GM12878 (cell line): ENCODE results near the gene TMEM114. TPM values are rescaled to one million over a fixed set of nuclear protein-coding genes. Genes with fewer than 3 reads are reported as not detected.

Experiments used
- ATAC-seq: fragments of 200-7000 bp; cut with Tn5 transposase; 3 replicates; pipeline ENCODE4 v1.9.1; 2020; ENCODE audit warnings: mild to moderate bottlenecking, moderate library complexity
- BruUV-seq: library from RNA; stranded (reverse); fragments of 400-500 nt; replicated peaks from 2 replicates; lab custom pipeline; 2021; lab: Mats Ljungman, UMichigan
- CTCF ChIA-PET: fragments of 300-600 bp; sonication (Branson Sonifier 250); formaldehyde crosslinking; extraction: SDS; loops from one replicate; lab custom pipeline; 2021; ENCODE audit warnings: inconsistent platforms; lab: Yijun Ruan, JAX
- POLR2A ChIA-PET: fragments of 350-600 bp; formaldehyde crosslinking; extraction: SDS; loops from one replicate; lab custom pipeline; 2021; ENCODE audit warnings: inconsistent platforms; lab: Charles Lee
- RAD21 ChIA-PET: fragments of 300-600 bp; sonication (Branson Sonifier 250); formaldehyde crosslinking; loops from one replicate; lab custom pipeline; 2023; ENCODE audit warnings: antibody characterized with exemption; ENCODE audit not compliant: unreplicated experiment; lab: Charles Lee
- SMC1A ChIA-PET: fragments of 300-600 bp; sonication (Branson Sonifier 250); formaldehyde crosslinking; loops from one replicate; lab custom pipeline; 2023; ENCODE audit not compliant: unreplicated experiment, uncharacterized antibody; lab: Charles Lee
- DNase-seq: peaks from one replicate; pipeline ENCODE4 v3.0.0-alpha.2; 2011; ENCODE audit warnings: low read depth, low spot score
- FAIRE-seq: peaks from 3 replicates; lab custom pipeline; 2011; peaks lifted over from hg19 to GRCh38; lab: Jason Lieb, UNC
- H2AFZ ChIP-seq: 2 replicates; pipeline ENCODE4 v1.6.0; 2011; ENCODE audit warnings: low read depth, low read length, control low read depth; ENCODE audit not compliant: control insufficient read depth
- H3K27ac ChIP-seq: 2 replicates; pipeline ENCODE4 v1.5.1; 2011; ENCODE audit warnings: control low read depth; ENCODE audit not compliant: control insufficient read depth, insufficient read depth
- H3K27me3 ChIP-seq, 2 experiments: replicated peaks in 1 of 2; 2 replicates each; pipeline versions ENCODE4 v1.6.0 to v1.6.1; 2011; ENCODE audit warnings: low read length in 1 of 2; ENCODE audit not compliant: control insufficient read depth in 2 of 2, insufficient read depth in 2 of 2
- H3K36me3 ChIP-seq, 2 experiments: 2 replicates each; pipeline ENCODE4 v1.5.1; 2011; ENCODE audit warnings: low read length in 1 of 2; ENCODE audit not compliant: control insufficient read depth in 2 of 2, insufficient read depth in 2 of 2
- H3K4me1 ChIP-seq: 2 replicates; pipeline ENCODE4 v1.6.1; 2011; ENCODE audit warnings: mild to moderate bottlenecking, low read length, moderate library complexity, mixed read lengths; ENCODE audit not compliant: control insufficient read depth, insufficient read depth
- H3K4me2 ChIP-seq: 2 replicates; pipeline ENCODE4 v1.6.0; 2011; ENCODE audit warnings: control low read depth; ENCODE audit not compliant: control insufficient read depth, insufficient read depth
- H3K4me3 ChIP-seq: fragments of 200-600 bp; sonication (generic); 2 replicates; pipeline ENCODE4 v1.5.1; 2016
- H3K79me2 ChIP-seq: 2 replicates; pipeline ENCODE4 v1.6.0; 2011; ENCODE audit warnings: low read length; ENCODE audit not compliant: control insufficient read depth, insufficient read depth
- H3K9ac ChIP-seq: 2 replicates; pipeline ENCODE4 v1.8.0; 2011; ENCODE audit warnings: low read length, control low read depth, mixed read lengths; ENCODE audit not compliant: control insufficient read depth, insufficient read depth
- H3K9me3 ChIP-seq: replicated peaks from 3 replicates; pipeline ENCODE4 v1.5.1; 2011; ENCODE audit warnings: mild to moderate bottlenecking, low read length; ENCODE audit not compliant: control insufficient read depth, insufficient read depth
- H4K20me1 ChIP-seq: 2 replicates; pipeline ENCODE4 v1.6.0; 2011; ENCODE audit not compliant: control insufficient read depth, insufficient read depth
- ASH2L ChIP-seq: fragments of 300-600, 200-600 bp; sonication (generic); IDR thresholded peaks from 2 replicates; pipeline ENCODE4 v1.6.1; 2017; ENCODE audit warnings: low read depth, mild to moderate bottlenecking, borderline replicate concordance
- BACH1 ChIP-seq: fragments of 450-650 bp; IDR thresholded peaks from 2 replicates; pipeline ENCODE4 v1.6.1; 2017; ENCODE audit warnings: mild to moderate bottlenecking, borderline replicate concordance
- FOS ChIP-seq: IDR thresholded peaks from 3 replicates; pipeline ENCODE4 v1.6.1; 2011; ENCODE audit warnings: borderline replicate concordance; ENCODE audit not compliant: insufficient read length; ENCODE audit errors: extremely low read depth
- NR2C2 ChIP-seq: IDR thresholded peaks from 2 replicates; pipeline ENCODE4 v1.6.1; 2011; ENCODE audit warnings: borderline replicate concordance, low read depth; ENCODE audit not compliant: control insufficient read depth, insufficient read length
- PAX8 ChIP-seq: fragments of 450-650 bp; IDR thresholded peaks from 2 replicates; pipeline ENCODE4 v1.6.1; 2017; ENCODE audit warnings: mild to moderate bottlenecking, moderate library complexity
- POLR2AphosphoS2 ChIP-seq: IDR thresholded peaks from 2 replicates; pipeline ENCODE4 v1.6.1; 2011; ENCODE audit warnings: low read depth, mild to moderate bottlenecking, low read length, improper control_type of control experiment, moderate library complexity
- POLR2AphosphoS5 ChIP-seq: IDR thresholded peaks from 2 replicates; pipeline ENCODE4 v1.6.1; 2011; ENCODE audit warnings: mild to moderate bottlenecking, low read length, inconsistent platforms
- RAD51 ChIP-seq: fragments of 450-650 bp; IDR thresholded peaks from 2 replicates; pipeline ENCODE4 v1.6.1; 2016; ENCODE audit warnings: moderate library complexity, mild to moderate bottlenecking, inconsistent platforms
- RBBP5 ChIP-seq: fragments of 200-600 bp; sonication (generic); conservative IDR thresholded peaks from 2 replicates; pipeline ENCODE4 v1.6.1; 2016
- SMARCA5 ChIP-seq: fragments of 450-650 bp; IDR thresholded peaks from 2 replicates; pipeline ENCODE4 v1.6.1; 2017; ENCODE audit warnings: mild to moderate bottlenecking
- TCF7 ChIP-seq: IDR thresholded peaks from 2 replicates; pipeline ENCODE4 v1.6.1; 2014; ENCODE audit warnings: antibody characterized with exemption, borderline replicate concordance
- WGBS: methylation state at CpG from one replicate; pipeline ENCODE4 v1.1.6; 2016; ENCODE audit warnings: low lambda C conversion rate; ENCODE audit not compliant: insufficient replicate concordance, insufficient coverage; ENCODE audit errors: missing lambda C conversion rate; 5-methylcytosine and 5-hydroxymethylcytosine counted together
- in situ Hi-C: fragments of 300-500 bp; cut with MboI; formaldehyde crosslinking; loops from 9 replicates; pipeline ENCODE4 v1.14.3; 2018; ENCODE audit warnings: mixed read lengths
- intact Hi-C: fragments of 100-400 bp; cut with micrococcal nuclease; formaldehyde crosslinking; loops from one replicate; pipeline ENCODE4 v1.14.2; 2022; ENCODE audit not compliant: unreplicated experiment
- polyA plus RNA-seq, 11 experiments: library from polyadenylated mRNA; depleted of rRNA in 4 of 11; unstranded in 6 of 11; stranded (reverse) in 5 of 11; fragments of >200 nt; fragmentation: Nextera tagmentation in 4 of 11; fragmentation: Illumina TruSeq in 1 of 11; extraction: Ambion mirVana in 4 of 11; extraction: Trizol in 1 of 11; gene quantifications; 1 replicate in 1 of 11; 2 replicates in 10 of 11; pipeline versions ENCODE4 v1.2.1 to v1.2.3, GENCODE V29; 2011 to 2016; ENCODE audit warnings: inconsistent platforms in 2 of 11, missing spikeins in 2 of 11, low read depth in 1 of 11
- total RNA-seq, 4 experiments: library from RNA; depleted of rRNA in 3 of 4; stranded (reverse); fragments of >200 nt in 3 of 4; fragmentation: Illumina TruSeq in 1 of 4; extraction: Trizol in 1 of 4; gene quantifications; 2 replicates each; pipeline versions ENCODE4 v1.2.1 to v1.2.3, GENCODE V29; 2013 to 2021
- TF ChIP-seq, protein P1 (sequence below): fragments of 450-650 bp; IDR thresholded peaks from 2 replicates; pipeline ENCODE4 v1.6.1; 2017; ENCODE audit warnings: mild to moderate bottlenecking, moderate library complexity
- TF ChIP-seq, protein P2 (sequence below): fragments of 450-650 bp; IDR thresholded peaks from 2 replicates; pipeline ENCODE4 v1.6.1; 2017; ENCODE audit warnings: mild to moderate bottlenecking

The TMEM114 gene
- total and polyA plus RNA-seq, 10 of the 15 experiments (the other 5 are each of a cell fraction or from before 2014, with no cell fraction given), result not detected

DNA sequence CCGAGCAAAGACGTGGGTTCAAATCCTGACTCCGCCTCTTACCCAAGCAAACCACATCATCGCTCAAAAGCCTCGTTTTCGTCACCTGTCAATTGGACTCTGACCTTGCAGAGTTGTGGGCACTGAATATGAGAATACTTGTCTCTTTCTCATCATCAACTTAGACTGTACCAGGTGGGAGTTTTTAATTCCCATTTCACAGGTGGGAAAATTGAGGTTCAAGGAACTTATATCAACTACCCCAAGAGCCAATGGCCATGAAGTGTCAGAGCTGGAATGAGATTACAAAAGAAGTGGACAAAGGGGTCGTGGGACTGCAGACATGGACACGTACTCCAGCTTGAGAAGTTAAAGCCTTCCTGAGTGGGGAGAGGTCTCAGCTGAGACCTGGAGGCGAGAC is 10.8 kb downstream of the TMEM114 start:
- ChIA-PET SMC1A (interaction anchor here (1.0 kb wide), 1 partner anchor 8 kb away, joined by 3 read pairs; no protein-coding TSS in a partner anchor), RAD21 (no interaction called here)
- TF ChIP-seq RAD51 (no peak), NR2C2 (no peak), PAX8 (no peak), POLR2AphosphoS2 (no peak), ASH2L (no peak), FOS (no peak), SMARCA5 (no peak), TCF7 (no peak), RBBP5 (no peak), POLR2AphosphoS5 (no peak), BACH1 (no peak)
- TF ChIP-seq, protein P1, sequence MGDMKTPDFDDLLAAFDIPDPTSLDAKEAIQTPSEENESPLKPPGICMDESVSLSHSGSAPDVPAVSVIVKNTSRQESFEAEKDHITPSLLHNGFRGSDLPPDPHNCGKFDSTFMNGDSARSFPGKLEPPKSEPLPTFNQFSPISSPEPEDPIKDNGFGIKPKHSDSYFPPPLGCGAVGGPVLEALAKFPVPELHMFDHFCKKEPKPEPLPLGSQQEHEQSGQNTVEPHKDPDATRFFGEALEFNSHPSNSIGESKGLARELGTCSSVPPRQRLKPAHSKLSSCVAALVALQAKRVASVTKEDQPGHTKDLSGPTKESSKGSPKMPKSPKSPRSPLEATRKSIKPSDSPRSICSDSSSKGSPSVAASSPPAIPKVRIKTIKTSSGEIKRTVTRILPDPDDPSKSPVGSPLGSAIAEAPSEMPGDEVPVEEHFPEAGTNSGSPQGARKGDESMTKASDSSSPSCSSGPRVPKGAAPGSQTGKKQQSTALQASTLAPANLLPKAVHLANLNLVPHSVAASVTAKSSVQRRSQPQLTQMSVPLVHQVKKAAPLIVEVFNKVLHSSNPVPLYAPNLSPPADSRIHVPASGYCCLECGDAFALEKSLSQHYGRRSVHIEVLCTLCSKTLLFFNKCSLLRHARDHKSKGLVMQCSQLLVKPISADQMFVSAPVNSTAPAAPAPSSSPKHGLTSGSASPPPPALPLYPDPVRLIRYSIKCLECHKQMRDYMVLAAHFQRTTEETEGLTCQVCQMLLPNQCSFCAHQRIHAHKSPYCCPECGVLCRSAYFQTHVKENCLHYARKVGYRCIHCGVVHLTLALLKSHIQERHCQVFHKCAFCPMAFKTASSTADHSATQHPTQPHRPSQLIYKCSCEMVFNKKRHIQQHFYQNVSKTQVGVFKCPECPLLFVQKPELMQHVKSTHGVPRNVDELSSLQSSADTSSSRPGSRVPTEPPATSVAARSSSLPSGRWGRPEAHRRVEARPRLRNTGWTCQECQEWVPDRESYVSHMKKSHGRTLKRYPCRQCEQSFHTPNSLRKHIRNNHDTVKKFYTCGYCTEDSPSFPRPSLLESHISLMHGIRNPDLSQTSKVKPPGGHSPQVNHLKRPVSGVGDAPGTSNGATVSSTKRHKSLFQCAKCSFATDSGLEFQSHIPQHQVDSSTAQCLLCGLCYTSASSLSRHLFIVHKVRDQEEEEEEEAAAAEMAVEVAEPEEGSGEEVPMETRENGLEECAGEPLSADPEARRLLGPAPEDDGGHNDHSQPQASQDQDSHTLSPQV, result no peak
- TF ChIP-seq, protein P2, sequence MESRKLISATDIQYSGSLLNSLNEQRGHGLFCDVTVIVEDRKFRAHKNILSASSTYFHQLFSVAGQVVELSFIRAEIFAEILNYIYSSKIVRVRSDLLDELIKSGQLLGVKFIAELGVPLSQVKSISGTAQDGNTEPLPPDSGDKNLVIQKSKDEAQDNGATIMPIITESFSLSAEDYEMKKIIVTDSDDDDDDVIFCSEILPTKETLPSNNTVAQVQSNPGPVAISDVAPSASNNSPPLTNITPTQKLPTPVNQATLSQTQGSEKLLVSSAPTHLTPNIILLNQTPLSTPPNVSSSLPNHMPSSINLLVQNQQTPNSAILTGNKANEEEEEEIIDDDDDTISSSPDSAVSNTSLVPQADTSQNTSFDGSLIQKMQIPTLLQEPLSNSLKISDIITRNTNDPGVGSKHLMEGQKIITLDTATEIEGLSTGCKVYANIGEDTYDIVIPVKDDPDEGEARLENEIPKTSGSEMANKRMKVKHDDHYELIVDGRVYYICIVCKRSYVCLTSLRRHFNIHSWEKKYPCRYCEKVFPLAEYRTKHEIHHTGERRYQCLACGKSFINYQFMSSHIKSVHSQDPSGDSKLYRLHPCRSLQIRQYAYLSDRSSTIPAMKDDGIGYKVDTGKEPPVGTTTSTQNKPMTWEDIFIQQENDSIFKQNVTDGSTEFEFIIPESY, result no peak

More for the DNA sequence above, 10.8 kb downstream of the TMEM114 start:
- ChIA-PET CTCF (interaction anchor here (0.9 to 1.3 kb wide), 2 partner anchors 11 to 560 kb away, joined by 3 to 5 read pairs; no protein-coding TSS in a partner anchor), POLR2A (no interaction called here)
- in situ Hi-C loops, result loop anchor here (10.0 kb wide), 1 partner anchor 1605 kb away; the partner anchor contains the start of gene GRIN2A
- no peaks in the 10 kb centered on the region for H3K79me2 ChIP-seq
- H3K4me1 ChIP-seq, result 0 out of 2 replicates have a peak, but pooled peaks cover 3% of the 10 kb centered on the region
- intact Hi-C loops, result loop anchor here (5.0 kb wide), 1 partner anchor 43 kb away; the partner anchor contains the start of gene METTL22
- ATAC-seq (no peak), FAIRE-seq (no peak), DNase-seq (no peak)
- H2AFZ ChIP-seq, result no peak overlapping the region
- no peaks in the 10 kb centered on the region for H3K36me3 ChIP-seq
- no peaks in the 10 kb centered on the region for H4K20me1 ChIP-seq
- no peaks in the 10 kb centered on the region; the same call in 2 of the 3 replicates for H3K9me3 ChIP-seq
- no peaks in the 10 kb centered on the region; a peak in 1 of 4 replicates for H3K27me3 ChIP-seq
- 49% methylated on average over 9 of the region's 9 CpGs for WGBS
- no peak overlapping the region for H3K27ac ChIP-seq
- no peak overlapping the region for H3K4me3 ChIP-seq
- no peak overlapping the region for H3K9ac ChIP-seq
- no peak overlapping the region for H3K4me2 ChIP-seq
- BruUV-seq, result no TSS peak
